Activated naive CD4-positive, alpha-beta T cell treated with anti-CD3 and anti-CD28 coated beads, Interleukin-2, amount 50 U/mL, for 24 hours (primary cell): ENCODE measurements around the gene POLR2J3.
A peak's percentile ranks its signal among the peaks of the same experiment; 100 is the strongest.
"Not testable (repeated sequence)": the region's sequence is repeated elsewhere in the genome, so short reads cannot be mapped to it uniquely, and the experiment has no call there.

Experiments used
- H3K27ac Mint-ChIP-seq: one replicate; pipeline ENCODE4 v1.8.0; 2021; ENCODE audit warnings: mild to moderate bottlenecking, mixed read lengths
- H3K27me3 Mint-ChIP-seq: one replicate; pipeline ENCODE4 v1.8.0; 2021; ENCODE audit warnings: mixed read lengths
- H3K36me3 Mint-ChIP-seq: one replicate; pipeline ENCODE4 v1.8.0; 2021; ENCODE audit warnings: mixed read lengths
- H3K4me1 Mint-ChIP-seq: one replicate; pipeline ENCODE4 v1.8.0; 2021; ENCODE audit warnings: mixed read lengths
- H3K4me3 Mint-ChIP-seq: one replicate; pipeline ENCODE4 v1.8.0; 2021; ENCODE audit warnings: mild to moderate bottlenecking, mixed read lengths
- H3K9me3 Mint-ChIP-seq: one replicate; pipeline ENCODE4 v1.8.0; 2021; ENCODE audit warnings: mixed read lengths

POLR2J3 gene

DNA sequence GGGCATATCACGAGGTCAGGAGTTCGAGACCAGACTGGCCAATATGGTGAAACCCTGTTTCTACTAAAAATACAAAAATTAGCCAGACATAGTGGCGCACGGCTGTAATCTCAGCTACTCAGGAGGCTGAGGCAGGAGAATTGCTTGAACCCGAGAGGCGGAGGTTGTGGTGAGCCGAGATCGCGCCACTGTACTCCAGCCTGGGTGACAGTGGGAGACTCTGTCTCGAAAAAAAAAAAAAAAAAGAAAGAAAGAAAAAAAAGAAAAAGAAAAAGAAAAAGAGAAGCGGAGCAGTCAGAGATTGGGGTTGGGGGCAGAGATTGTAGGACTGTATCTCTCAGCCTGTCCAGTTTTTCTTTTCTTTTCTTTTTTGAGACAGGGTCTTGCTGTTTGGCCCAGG is 29.6 kb downstream of the POLR2J3 start:
- not testable (repeated sequence) for H3K4me1 Mint-ChIP-seq, H3K36me3 Mint-ChIP-seq

DNA sequence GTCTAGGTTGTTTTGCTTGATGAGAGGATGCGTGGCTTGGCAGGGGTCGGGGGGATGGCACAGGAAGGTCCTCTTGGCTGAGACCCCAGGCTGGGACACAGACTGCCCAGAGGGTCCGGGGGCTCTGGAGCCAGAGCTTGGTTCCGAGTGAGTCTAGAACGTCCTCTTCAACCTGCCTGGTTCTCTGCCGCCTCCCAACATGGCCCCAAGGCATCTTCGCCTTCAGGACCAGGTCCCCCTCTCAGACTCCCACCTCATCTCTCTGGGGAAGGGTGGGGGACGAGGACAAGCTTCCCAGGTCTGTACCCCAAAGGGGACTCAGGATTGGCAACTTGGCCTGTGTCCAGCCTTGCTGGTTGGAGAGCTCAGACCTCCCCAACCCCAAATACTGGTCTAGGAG is 30.3 kb downstream of the POLR2J3 start:
- not testable (repeated sequence) for H3K36me3 Mint-ChIP-seq, H3K27ac Mint-ChIP-seq, H3K4me3 Mint-ChIP-seq, H3K27me3 Mint-ChIP-seq, H3K9me3 Mint-ChIP-seq, H3K4me1 Mint-ChIP-seq

More for the DNA sequence above, 29.6 kb downstream of the POLR2J3 start:
- H3K4me3 Mint-ChIP-seq, H3K9me3 Mint-ChIP-seq, H3K27me3 Mint-ChIP-seq, H3K27ac Mint-ChIP-seq: not testable (repeated sequence)

- H3K4me3 Mint-ChIP-seq, H3K9me3 Mint-ChIP-seq, H3K27me3 Mint-ChIP-seq, H3K27ac Mint-ChIP-seq, H3K36me3 Mint-ChIP-seq, H3K4me1 Mint-ChIP-seq: not testable (repeated sequence)
Observed at GRCh38 chr7:102540604-102541003, 31.8 kb downstream of the POLR2J3 start.

DNA sequence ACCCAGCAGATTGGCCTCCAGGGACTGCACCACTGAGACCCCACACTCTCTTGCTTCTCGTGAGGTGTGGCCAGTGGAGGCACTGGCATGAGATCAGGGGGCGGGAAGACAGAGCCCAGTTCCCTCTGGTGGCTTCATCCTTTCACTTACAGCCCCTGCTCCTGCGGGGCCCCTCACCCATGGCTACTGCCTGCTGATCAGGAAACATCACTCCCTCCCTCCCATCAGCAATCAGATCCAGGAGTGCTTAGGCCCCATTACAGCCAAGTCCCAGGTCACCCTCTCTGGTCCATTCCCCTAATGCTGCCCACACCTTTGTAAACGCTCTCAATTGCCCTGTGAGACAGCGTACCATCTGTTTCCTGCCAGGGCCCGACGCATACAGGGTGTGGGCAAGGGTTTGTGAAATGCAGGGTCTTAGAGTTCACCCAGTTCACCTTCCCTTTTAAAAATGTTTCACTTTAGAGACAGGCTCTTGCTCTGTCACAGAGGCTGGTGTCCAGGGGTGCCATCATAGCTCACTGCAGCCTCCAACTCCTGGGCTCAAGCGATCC is 37.2 kb downstream of the POLR2J3 start:
- H3K9me3 Mint-ChIP-seq, H3K27me3 Mint-ChIP-seq, H3K4me3 Mint-ChIP-seq, H3K4me1 Mint-ChIP-seq, H3K27ac Mint-ChIP-seq, H3K36me3 Mint-ChIP-seq: not testable (repeated sequence)

DNA sequence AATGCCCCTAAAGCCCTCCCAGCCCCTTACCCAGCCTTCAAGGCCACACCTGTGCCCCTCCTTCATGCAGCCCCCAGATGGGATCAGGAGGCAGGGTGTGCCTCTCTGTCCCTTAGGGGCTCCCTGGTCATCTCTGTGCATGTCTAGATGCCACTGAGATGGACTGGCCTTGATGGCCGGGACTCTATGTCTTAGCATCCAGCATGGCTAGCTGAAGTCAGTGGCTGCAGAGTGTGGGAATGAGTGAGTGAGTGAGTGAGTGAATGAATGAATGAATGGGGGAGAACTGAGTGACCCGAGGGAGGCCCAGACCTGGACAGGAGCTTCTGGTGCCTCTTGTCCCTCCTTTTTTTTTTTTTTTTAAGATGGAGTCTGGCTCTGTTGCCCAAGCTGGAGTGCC is 40.3 kb downstream of the POLR2J3 start:
- not testable (repeated sequence) for H3K27me3 Mint-ChIP-seq, H3K27ac Mint-ChIP-seq

GRCh38 chr7:102531583-102531982 is 40.8 kb downstream of the POLR2J3 start:
- H3K4me1 Mint-ChIP-seq, H3K27me3 Mint-ChIP-seq, H3K9me3 Mint-ChIP-seq, H3K27ac Mint-ChIP-seq, H3K4me3 Mint-ChIP-seq, H3K36me3 Mint-ChIP-seq: not testable (repeated sequence)

More for the DNA sequence above, 40.3 kb downstream of the POLR2J3 start:
- H3K4me1 Mint-ChIP-seq, H3K36me3 Mint-ChIP-seq, H3K4me3 Mint-ChIP-seq, H3K9me3 Mint-ChIP-seq: not testable (repeated sequence)

DNA sequence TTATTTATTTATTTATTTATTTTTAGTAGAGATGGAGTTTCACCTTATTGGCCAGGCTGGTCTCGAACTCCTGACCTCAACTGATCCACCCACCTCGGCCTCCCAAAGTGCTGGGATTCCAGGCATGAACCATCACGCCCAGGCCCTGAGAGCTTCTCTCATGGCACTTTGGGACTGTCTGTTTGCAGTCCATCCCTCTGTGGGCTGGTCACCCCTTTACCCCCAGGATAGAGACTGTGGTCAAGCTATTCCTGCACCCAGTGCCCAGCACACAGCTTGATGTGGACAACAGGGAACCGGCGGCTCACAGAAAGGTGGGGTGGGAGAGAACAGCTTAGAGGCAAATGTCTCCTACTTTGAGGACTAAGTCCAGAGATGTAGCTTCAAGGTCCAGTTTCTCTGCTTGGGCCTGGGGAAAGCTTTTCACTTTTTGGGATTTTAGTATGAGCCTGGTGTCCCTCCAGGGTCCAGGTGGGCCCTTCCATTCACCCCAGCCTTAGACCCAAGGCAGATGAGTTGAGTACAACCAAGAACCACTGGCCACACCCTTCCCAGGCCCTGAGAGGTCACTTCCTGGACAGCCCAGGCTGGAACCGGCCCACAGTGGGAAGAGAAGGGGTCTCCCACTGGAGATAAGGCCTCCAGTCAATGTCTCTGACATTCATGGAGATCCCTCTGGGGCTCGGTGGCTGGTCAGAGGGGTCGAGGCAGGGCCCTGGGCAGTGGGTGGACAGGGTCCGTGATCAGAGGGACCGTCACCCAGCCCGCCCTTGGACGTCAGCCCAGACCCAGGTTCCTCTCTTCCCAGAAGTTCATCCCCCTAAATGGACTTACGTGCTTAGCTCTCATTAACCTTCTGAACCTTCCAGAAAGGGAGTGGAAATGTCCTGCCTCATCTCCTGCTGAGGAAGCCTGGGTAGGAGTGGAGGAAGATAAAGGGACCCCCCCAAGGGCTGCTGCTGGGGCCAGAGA is 44.3 kb downstream of the POLR2J3 start:
- H3K9me3 Mint-ChIP-seq, H3K4me3 Mint-ChIP-seq, H3K4me1 Mint-ChIP-seq, H3K27me3 Mint-ChIP-seq, H3K36me3 Mint-ChIP-seq, H3K27ac Mint-ChIP-seq: not testable (repeated sequence)

GRCh38 chr7:102527182-102527581 is 45.2 kb downstream of the POLR2J3 start:
- not testable (repeated sequence) for H3K27me3 Mint-ChIP-seq, H3K4me3 Mint-ChIP-seq, H3K4me1 Mint-ChIP-seq, H3K36me3 Mint-ChIP-seq, H3K27ac Mint-ChIP-seq, H3K9me3 Mint-ChIP-seq

- not testable (repeated sequence) for H3K27me3 Mint-ChIP-seq, H3K36me3 Mint-ChIP-seq, H3K4me3 Mint-ChIP-seq, H3K4me1 Mint-ChIP-seq, H3K27ac Mint-ChIP-seq, H3K9me3 Mint-ChIP-seq
Observed at GRCh38 chr7:102524803-102525202, 47.6 kb downstream of the POLR2J3 start.

DNA sequence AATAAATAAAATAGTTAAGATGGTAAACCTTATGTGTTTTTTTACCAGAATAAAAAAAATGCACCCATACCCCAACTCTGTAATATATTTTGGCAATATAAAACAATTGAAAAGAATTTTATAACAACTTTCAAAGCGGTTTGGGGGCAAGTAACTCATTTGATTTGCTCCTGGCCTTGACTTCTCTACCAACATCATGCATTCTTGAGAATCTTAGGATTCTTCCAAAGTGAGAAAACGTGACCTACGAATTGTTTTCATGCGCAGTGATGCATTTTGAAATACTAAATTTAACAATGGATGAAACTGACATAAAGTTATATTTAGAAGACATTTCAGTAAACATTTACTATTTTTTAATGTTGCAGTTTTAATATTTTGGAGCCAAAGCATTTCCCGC is 51.6 kb downstream of the POLR2J3 start:
- H3K4me1 Mint-ChIP-seq, H3K36me3 Mint-ChIP-seq, H3K9me3 Mint-ChIP-seq, H3K4me3 Mint-ChIP-seq, H3K27ac Mint-ChIP-seq, H3K27me3 Mint-ChIP-seq: not testable (repeated sequence)

- peak within 1 kb of the TSS; percentile 39 for H3K4me3 Mint-ChIP-seq
- not testable (repeated sequence) for H3K36me3 Mint-ChIP-seq, H3K9me3 Mint-ChIP-seq, H3K27me3 Mint-ChIP-seq, H3K27ac Mint-ChIP-seq, H3K4me1 Mint-ChIP-seq
Observed at GRCh38 chr7:102517550-102518147, 54.7 kb downstream of the POLR2J3 start, which contains the start of gene RASA4B. RASA4B (minus strand) TSS chr7:102517777; CDS start chr7:102517710, 67 bp downstream.
